Ascending aorta (tissue), 2 donors: ENCODE results near the gene EHBP1. TPM values are rescaled to one million over a fixed set of nuclear protein-coding genes. Genes with fewer than 3 reads are reported as not detected.

Source experiments
- DNase-seq, 2 donors: peaks; one replicate each; pipeline ENCODE4 v3.0.0-alpha.2; 2019; ENCODE audit warnings: low spot score in 2 of 2
- H3K27ac ChIP-seq, 2 donors: fragments of 200-600 bp; sonication (generic); one replicate each; pipeline ENCODE4 v1.5.1; 2016 to 2017; ENCODE audit warnings: mild to moderate bottlenecking in 1 of 2
- H3K27me3 ChIP-seq: fragments of 200-600 bp; sonication (generic); one replicate; pipeline ENCODE4 v1.5.1; 2017
- H3K36me3 ChIP-seq, 2 donors: fragments of 200-600 bp; sonication (generic); one replicate each; pipeline ENCODE4 v1.5.1; 2016
- H3K4me1 ChIP-seq, 2 donors: fragments of 200-600 bp; sonication (generic); one replicate each; pipeline ENCODE4 v1.5.1; 2016 to 2017; ENCODE audit warnings: mild to moderate bottlenecking in 1 of 2
- H3K4me3 ChIP-seq, 2 donors: fragments of 200-600 bp; sonication (generic); one replicate each; pipeline ENCODE4 v1.5.1; 2016 to 2017; ENCODE audit warnings: mild to moderate bottlenecking in 1 of 2
- H3K9me3 ChIP-seq, 2 donors: fragments of 200-600 bp; sonication (generic); one replicate each; pipeline ENCODE4 v1.5.1; 2016
- intact Hi-C: fragments of 100-400 bp; cut with DNase I; formaldehyde crosslinking; loops from one replicate; pipeline ENCODE4 v1.15.1; 2023
- total RNA-seq: library from RNA; depleted of rRNA; stranded (reverse); fragments of >200 nt; gene quantifications from one replicate; pipeline ENCODE4 v1.1.0, GENCODE V29; 2016
- TF ChIP-seq, protein P1 (sequence below), 3 experiments: fragments of 200-600 bp in 2 of 3; fragments of 450-650 bp in 1 of 3; sonication (generic) in 2 of 3; IDR thresholded peaks; one replicate each; pipeline ENCODE4 v1.5.1; 2016 to 2019; ENCODE audit warnings: antibody characterized with exemption in 3 of 3, mild to moderate bottlenecking in 1 of 3, moderate library complexity in 1 of 3

The EHBP1 gene
- total RNA-seq, 1 donor from 2014 or later = 19.9 TPM

DNA sequence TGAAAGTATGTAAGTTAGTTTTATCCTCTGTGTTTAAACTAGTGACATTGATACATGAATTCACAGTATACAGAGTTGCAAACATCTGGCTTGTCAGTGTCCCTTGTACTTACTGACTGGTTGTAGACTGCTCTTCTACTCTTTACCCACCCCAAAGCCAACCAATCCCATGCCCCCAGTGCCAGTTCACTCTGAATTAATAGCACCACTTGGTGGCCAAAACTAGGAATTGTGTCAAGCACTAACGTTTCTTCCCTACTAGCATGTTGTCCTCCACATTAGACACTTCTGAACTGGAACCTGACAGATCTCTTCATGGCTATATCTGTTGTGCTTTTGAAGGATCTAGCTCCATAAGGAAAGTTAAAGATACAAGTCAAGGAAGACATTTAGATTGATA is 317.9 kb downstream of the EHBP1 start:
- Histone ChIP-seq H3K36me3 (peaks cover 0 to 8% of the 10 kb centered on the region in 2 donors), H3K27ac (no peak overlapping the region), H3K9me3 (no peaks in the 10 kb centered on the region), H3K4me1 (no peaks in the 10 kb centered on the region), H3K27me3 (no peaks in the 10 kb centered on the region), H3K4me3 (no peak overlapping the region)
- intact Hi-C loops = no loop called here
- no peak for DNase-seq
- TF ChIP-seq, protein P1, sequence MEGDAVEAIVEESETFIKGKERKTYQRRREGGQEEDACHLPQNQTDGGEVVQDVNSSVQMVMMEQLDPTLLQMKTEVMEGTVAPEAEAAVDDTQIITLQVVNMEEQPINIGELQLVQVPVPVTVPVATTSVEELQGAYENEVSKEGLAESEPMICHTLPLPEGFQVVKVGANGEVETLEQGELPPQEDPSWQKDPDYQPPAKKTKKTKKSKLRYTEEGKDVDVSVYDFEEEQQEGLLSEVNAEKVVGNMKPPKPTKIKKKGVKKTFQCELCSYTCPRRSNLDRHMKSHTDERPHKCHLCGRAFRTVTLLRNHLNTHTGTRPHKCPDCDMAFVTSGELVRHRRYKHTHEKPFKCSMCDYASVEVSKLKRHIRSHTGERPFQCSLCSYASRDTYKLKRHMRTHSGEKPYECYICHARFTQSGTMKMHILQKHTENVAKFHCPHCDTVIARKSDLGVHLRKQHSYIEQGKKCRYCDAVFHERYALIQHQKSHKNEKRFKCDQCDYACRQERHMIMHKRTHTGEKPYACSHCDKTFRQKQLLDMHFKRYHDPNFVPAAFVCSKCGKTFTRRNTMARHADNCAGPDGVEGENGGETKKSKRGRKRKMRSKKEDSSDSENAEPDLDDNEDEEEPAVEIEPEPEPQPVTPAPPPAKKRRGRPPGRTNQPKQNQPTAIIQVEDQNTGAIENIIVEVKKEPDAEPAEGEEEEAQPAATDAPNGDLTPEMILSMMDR (IDR thresholded peaks at IDR 0.05) = peak in 1 of 3 experiments; percentile 24

DNA sequence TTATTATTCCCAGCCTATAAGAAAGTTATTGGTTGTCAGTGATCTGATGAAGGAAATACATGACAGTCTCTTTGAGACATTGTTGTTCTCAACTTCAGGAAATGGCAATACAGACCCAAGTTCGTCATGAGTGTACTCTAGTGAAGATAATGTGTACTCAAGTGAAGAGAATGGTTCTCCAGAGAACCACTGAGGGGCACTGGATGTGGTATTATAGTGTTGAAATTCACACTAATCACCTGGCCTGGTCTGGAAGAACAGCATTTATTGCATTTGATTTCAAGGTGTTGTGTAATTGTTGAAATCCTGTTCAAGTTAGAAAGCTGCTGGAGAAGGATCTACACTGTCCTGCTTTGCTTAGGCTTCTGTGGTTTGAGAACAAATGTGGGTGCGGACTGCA is 321.7 kb downstream of the EHBP1 start:
- TF ChIP-seq, protein P1 (IDR thresholded peaks at IDR 0.05) = no peak
- no peak overlapping the region for H3K27ac ChIP-seq
- no peak overlapping the region for H3K4me3 ChIP-seq
- H3K9me3 ChIP-seq = no peaks in the 10 kb centered on the region
- intact Hi-C loops = no loop called here
- no peaks in the 10 kb centered on the region for H3K27me3 ChIP-seq
- no peaks in the 10 kb centered on the region for H3K4me1 ChIP-seq
- no peak for DNase-seq
- H3K36me3 ChIP-seq = peaks cover 0 to 8% of the 10 kb centered on the region in 2 donors

DNA sequence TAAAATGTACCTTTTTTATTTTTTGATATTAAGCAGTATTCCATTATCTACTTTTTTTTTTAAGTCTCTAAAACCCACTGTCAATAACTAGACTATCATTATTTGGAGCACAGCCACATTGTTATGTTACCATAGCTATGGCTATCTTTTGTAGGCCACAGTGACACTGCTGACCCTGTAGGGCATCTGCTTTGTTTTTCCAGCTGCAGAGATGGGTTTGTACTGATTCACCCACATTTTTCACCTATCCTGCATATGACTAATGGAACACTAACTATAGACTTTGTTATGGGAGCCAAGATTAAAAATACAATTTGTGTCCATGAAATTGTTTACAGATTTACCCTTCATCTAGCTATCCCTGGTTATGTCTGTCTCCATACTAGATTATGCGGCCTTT is 323.5 kb downstream of the EHBP1 start:
- H3K27ac ChIP-seq = no peak overlapping the region
- no peak for DNase-seq
- intact Hi-C loops = no loop called here
- peaks cover 0 to 3% of the 10 kb centered on the region in 2 donors for H3K36me3 ChIP-seq
- no peaks in the 10 kb centered on the region for H3K9me3 ChIP-seq
- no peak overlapping the region for H3K4me3 ChIP-seq
- TF ChIP-seq, protein P1 (IDR thresholded peaks at IDR 0.05) = no peak
- H3K4me1 ChIP-seq = no peaks in the 10 kb centered on the region
- no peaks in the 10 kb centered on the region for H3K27me3 ChIP-seq

DNA sequence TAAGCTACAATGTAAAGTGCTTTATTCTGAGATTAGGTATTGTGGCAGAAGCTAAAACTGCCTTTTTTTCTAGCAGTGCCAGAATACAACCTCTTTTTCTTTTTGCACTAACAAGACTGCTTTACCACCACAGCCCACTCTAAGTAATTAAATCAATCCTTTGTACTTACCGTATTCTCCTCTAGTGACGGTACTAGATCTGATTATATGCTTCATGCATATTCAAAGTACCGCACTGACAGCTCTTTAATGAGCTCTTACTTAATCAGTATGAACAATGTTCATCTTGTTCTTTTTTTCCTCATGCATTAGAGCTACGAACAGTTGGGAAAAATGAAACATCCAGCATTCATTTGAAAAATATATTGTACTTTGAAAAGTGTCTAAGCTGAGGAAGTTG is 329.0 kb downstream of the EHBP1 start:
- no peaks in the 10 kb centered on the region for H3K36me3 ChIP-seq
- H3K27ac ChIP-seq = no peak overlapping the region
- intact Hi-C loops = no loop called here
- no peaks in the 10 kb centered on the region for H3K27me3 ChIP-seq
- no peaks in the 10 kb centered on the region for H3K9me3 ChIP-seq
- TF ChIP-seq, protein P1 (IDR thresholded peaks at IDR 0.05) = no peak
- H3K4me1 ChIP-seq = no peaks in the 10 kb centered on the region
- no peak overlapping the region for H3K4me3 ChIP-seq
- DNase-seq = no peak

DNA sequence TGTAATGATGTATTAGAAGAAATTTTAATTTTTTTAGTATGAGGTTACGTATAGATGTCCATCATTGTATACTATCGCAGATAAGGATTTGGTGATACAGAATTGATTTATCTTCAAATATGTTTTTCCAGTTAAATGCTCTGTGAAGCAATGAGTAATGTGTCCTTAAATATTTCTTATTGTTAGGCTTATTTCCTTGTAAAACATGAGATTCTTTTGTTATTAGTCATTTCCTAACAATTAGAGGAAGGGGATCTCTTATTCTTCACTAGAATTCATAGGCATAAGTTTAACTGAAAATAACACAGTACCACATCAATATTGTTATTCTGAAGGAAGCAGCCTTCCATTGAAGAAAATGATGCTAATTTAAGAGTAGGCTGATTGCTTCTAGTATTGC is 329.7 kb downstream of the EHBP1 start:
- DNase-seq = no peak
- Histone ChIP-seq H3K36me3 (no peaks in the 10 kb centered on the region), H3K27me3 (no peaks in the 10 kb centered on the region), H3K4me3 (no peak overlapping the region), H3K27ac (no peak overlapping the region), H3K4me1 (no peaks in the 10 kb centered on the region), H3K9me3 (no peaks in the 10 kb centered on the region)
- TF ChIP-seq, protein P1 (IDR thresholded peaks at IDR 0.05) = no peak
- intact Hi-C loops = no loop called here

DNA sequence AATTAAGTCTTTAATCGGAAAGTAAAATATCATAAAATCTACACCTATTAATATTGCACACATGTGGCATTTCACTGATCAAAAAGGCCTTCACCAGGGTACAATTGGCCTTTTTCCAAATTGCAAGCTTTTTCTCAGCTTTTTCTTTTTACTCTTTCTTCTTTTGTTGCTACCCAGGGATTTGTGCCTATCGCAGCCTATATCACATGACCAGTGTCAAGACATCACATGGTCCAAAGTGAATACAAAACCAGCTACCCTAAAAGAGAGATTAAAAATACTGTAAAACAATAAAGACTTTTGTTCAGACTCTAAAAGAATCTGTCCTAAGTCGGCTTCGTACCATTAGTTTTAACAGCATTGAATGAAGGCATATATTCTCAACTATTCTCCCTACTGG is 330.1 kb downstream of the EHBP1 start:
- H3K9me3 ChIP-seq = no peaks in the 10 kb centered on the region
- TF ChIP-seq, protein P1 (IDR thresholded peaks at IDR 0.05) = no peak
- no peak overlapping the region for H3K27ac ChIP-seq
- H3K4me3 ChIP-seq = no peak overlapping the region
- intact Hi-C loops = no loop called here
- no peak for DNase-seq
- H3K27me3 ChIP-seq = no peaks in the 10 kb centered on the region
- no peaks in the 10 kb centered on the region for H3K4me1 ChIP-seq
- no peaks in the 10 kb centered on the region for H3K36me3 ChIP-seq
